Amniotic epithelial cell (primary cell): ENCODE results near the gene PPP1R1A.

ENCODE experiments used
- DNase-seq: peaks from one replicate; pipeline ENCODE4 v3.0.0-alpha.2; 2010; ENCODE audit warnings: low read depth

Gene PPP1R1A

GRCh38 chr12:54603173-54603814 is 14.8 kb upstream of the PPP1R1A start:
- peak; percentile 75 for DNase-seq

- no peak for DNase-seq
These were observed 14.2 kb upstream of the PPP1R1A start for GRCh38 chr12:54602661-54603060.

- no peak for DNase-seq
These were observed 13.4 kb upstream of the PPP1R1A start for GRCh38 chr12:54601841-54602240.

DNA sequence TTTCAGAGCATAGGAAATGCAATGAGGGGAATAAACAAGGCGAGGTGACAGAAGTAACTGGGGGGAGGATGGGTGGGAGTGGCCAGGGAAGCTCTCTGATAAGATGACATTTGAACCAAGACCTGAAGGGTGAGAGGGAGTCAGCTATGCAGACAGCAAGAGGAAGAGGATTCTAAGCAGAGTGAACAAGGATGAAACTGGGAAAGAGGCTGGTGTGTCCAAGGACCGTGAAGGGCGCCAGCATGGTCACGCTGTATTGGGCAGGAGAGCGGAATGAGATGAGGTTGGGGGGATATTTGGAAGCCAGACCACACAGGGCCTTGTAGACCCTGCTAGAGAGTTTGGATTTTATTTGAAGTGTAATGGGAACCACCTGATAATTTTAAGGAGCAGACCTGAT is 10.5 kb upstream of the PPP1R1A start:
- no peak for DNase-seq

GRCh38 chr12:54596526-54596946 is 8.1 kb upstream of the PPP1R1A start:
- DNase-seq: peak; percentile 50

GRCh38 chr12:54595471-54595870 is 7.0 kb upstream of the PPP1R1A start:
- no peak for DNase-seq

- no peak for DNase-seq
These were observed 5.3 kb upstream of the PPP1R1A start for GRCh38 chr12:54593725-54594124.

- no peak for DNase-seq
These were observed 4.7 kb upstream of the PPP1R1A start for GRCh38 chr12:54593135-54593534.

GRCh38 chr12:54592316-54592715 is 3.9 kb upstream of the PPP1R1A start:
- no peak for DNase-seq

- DNase-seq: no peak
These were observed 2.6 kb upstream of the PPP1R1A start for GRCh38 chr12:54590978-54591591.

DNA sequence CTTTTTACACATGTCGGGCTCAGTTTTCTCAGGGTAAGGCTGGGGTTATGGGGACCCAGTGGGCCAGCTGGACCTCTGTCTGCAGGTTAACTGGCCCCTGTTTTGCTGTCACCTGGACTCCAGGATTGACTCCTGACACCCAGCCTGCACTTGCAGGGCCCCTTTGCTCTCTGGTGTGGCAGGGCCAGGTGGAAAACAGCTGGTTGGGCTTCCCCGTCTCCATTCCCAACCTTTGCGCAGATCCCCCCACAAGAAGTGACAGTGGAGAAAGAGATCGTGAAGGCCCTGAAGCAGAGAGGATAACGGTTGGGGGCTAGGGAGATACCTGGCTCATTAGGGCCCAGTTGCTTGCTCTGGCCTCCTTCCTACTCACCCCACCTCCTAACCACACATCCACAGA is 1.5 kb upstream of the PPP1R1A start:
- DNase-seq: no peak

GRCh38 chr12:54588890-54589267 is 420 bp upstream of the PPP1R1A start:
- no peak for DNase-seq

DNA sequence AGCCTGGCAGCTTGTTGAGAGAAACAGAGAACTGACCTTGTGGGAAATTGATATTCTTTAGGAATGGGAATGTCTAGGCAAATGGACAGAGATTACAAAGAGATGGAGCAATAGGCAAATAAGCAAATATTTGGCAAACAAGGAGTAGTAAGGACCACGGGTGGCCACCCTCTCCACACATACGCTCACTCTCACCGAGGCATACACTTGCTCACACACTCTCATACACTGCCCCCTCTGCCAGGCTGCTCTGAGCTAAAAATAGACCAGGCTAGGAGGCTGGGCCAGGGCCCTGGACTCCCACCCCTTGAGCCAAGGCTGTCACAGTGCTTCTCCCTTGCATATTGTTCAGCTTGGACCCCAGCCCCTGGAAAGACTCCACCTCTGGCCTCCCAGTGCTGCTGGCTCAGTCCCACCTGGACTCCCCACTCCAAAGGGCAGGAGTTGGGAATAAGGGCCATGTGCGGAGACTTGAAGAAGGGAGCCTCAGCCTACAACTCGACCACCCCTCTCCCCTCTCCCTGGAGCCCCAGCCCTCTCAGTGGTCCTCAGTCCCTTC is 1.1 kb downstream of the PPP1R1A start:
- no peak for DNase-seq

GRCh38 chr12:54586620-54587019 is 1.8 kb downstream of the PPP1R1A start:
- no peak for DNase-seq

DNA sequence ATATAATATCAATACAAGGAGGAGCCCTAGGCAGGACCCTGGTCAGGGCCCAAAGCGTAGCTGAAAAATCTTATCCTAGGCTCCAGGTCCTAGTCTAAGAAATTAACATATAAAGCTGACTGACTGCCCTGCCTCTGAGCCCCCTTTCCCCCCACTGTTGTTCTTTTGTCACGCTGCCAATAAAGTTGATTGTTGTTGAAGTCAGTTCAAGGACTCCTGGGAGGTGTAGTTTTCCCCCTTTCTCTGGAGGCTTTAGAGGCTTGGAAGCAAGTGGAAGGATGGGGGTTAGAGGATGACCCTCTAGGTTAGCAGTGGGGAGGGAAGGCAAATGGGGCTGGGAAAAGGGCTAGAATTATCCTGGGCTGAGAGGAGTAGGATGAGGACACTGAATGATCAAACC is 3.2 kb downstream of the PPP1R1A start:
- no peak for DNase-seq

DNA sequence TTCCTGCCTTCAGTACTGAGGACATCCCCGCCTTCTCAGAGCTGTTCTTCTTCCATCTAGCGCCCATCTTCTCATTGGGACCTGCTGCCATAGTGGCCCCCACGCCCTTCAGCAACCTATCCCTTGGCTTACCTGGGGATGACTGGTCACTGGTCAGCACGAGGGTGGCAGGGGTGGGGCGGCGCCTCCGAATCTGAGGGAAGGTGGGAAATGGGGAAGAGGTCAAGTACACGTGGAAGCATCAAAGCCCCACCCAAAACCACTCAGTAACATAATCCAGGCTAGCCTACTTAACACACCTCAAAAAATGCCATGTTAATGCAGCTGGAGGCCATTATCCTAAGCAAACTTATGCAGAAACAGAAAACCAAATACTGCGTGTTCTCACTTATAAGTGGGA is 4.3 kb downstream of the PPP1R1A start:
- no peak for DNase-seq

DNA sequence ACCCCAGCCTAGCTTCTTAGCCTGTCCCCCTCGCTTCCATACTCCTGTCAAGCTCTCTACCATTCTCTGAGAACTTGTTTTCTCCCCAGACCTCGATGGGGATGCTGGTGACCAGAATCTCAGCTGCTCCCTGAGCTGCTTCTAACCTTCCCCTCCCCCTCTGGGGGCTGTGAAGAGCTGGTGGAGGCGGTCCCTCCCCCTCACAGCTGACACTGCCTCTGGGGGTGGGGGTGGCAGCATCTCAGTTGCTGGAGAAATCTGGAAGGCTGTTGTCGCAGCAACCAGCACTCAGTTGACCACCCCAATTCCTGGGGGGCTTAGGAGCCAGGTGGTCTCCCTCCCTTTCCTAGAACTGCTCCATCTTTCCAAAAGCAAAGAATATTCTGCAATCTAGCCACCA is 4.7 kb downstream of the PPP1R1A start:
- no peak for DNase-seq

- DNase-seq: no peak
These were observed 7.0 kb downstream of the PPP1R1A start for GRCh38 chr12:54581412-54581811.

DNA sequence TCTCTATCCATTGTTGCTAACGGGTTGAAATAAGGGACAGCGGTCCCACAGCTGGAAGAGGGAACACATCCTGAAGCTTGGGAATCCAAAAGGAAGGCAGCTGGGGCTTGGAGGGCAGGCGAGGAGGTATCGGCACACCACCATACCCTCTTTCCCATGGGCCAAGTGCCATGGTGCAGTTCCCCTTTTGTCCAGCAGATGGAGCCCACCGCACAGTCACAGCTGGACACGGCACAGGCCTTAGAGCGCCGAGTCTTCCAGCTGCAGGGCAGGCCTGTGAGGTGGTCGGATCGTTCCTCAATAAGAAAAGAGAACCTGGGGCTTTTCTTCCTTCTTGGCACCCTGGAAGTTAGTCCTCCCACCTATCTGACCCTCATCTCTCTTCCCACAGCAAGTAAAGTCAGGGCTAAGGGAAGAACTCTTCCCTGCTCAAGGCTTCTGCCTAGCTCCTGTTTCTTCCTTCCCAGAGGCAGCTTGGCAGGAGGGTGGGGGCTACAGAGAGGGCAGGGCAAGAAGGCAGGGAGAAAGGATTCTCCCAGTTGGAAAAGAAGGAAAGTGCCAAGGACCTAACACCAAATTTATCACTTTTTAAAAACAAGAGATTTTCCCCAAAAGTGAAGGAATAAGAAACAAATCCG is 8.6 kb downstream of the PPP1R1A start:
- DNase-seq: peak; percentile 41

- no peak for DNase-seq
These were observed 9.2 kb downstream of the PPP1R1A start for GRCh38 chr12:54579258-54579657.

GRCh38 chr12:54578778-54579177 is 9.7 kb downstream of the PPP1R1A start:
- DNase-seq: no peak

- DNase-seq: no peak
These were observed 15.6 kb downstream of the PPP1R1A start for GRCh38 chr12:54572881-54573280.
